Fibroblast of skin of left biceps (primary cell): Measurements from ENCODE around the gene ZFHX3.

ENCODE experiments used
- DNase-seq, 2 experiments: peaks; one replicate each; pipeline ENCODE4 v3.0.0-alpha.2; 2013; ENCODE audit warnings: low read depth in 2 of 2

ZFHX3 gene

GRCh38 chr16:73037845-73038570 is 9.9 kb downstream of the ZFHX3 start:
- no peak for DNase-seq

GRCh38 chr16:73037331-73037745 is 10.6 kb downstream of the ZFHX3 start:
- no peak for DNase-seq

GRCh38 chr16:73036074-73036826 is 11.7 kb downstream of the ZFHX3 start:
- DNase-seq, result no peak

GRCh38 chr16:73034374-73034773 is 13.6 kb downstream of the ZFHX3 start:
- no peak for DNase-seq

GRCh38 chr16:73033271-73033998 is 14.5 kb downstream of the ZFHX3 start:
- no peak for DNase-seq

- DNase-seq, result no peak
Measured at GRCh38 chr16:73032541-73033270, 15.2 kb downstream of the ZFHX3 start.

- no peak for DNase-seq
Measured at GRCh38 chr16:73031984-73032383, 15.9 kb downstream of the ZFHX3 start.

- no peak for DNase-seq
Measured at GRCh38 chr16:73031155-73031866, 16.6 kb downstream of the ZFHX3 start.

- no peak for DNase-seq
Measured at GRCh38 chr16:73028721-73029361, 19.1 kb downstream of the ZFHX3 start.

- DNase-seq, result no peak
Measured at GRCh38 chr16:73028263-73028662, 19.7 kb downstream of the ZFHX3 start.

GRCh38 chr16:73027685-73028111 is 20.2 kb downstream of the ZFHX3 start:
- no peak for DNase-seq

- no peak for DNase-seq
Measured at GRCh38 chr16:73026754-73027684, 20.9 kb downstream of the ZFHX3 start.

GRCh38 chr16:73025856-73026210 is 22.1 kb downstream of the ZFHX3 start:
- DNase-seq, result no peak

GRCh38 chr16:73025151-73025855 is 22.6 kb downstream of the ZFHX3 start:
- DNase-seq, result no peak

- no peak for DNase-seq
Measured at GRCh38 chr16:73024571-73025105, 23.3 kb downstream of the ZFHX3 start.

- no peak for DNase-seq
Measured at GRCh38 chr16:73023752-73024570, 24.0 kb downstream of the ZFHX3 start.

GRCh38 chr16:73023320-73023719 is 24.6 kb downstream of the ZFHX3 start:
- DNase-seq, result no peak

- DNase-seq, result no peak
Measured at GRCh38 chr16:73022534-73022933, 25.4 kb downstream of the ZFHX3 start.
